Right forelimb (tissue), 1 donor: Measurements from ENCODE around the gene PHF12.

Experiments used
- DNase-seq: peaks from one replicate; pipeline ENCODE4 v3.0.0-alpha.2; 2018

The PHF12 gene

DNA sequence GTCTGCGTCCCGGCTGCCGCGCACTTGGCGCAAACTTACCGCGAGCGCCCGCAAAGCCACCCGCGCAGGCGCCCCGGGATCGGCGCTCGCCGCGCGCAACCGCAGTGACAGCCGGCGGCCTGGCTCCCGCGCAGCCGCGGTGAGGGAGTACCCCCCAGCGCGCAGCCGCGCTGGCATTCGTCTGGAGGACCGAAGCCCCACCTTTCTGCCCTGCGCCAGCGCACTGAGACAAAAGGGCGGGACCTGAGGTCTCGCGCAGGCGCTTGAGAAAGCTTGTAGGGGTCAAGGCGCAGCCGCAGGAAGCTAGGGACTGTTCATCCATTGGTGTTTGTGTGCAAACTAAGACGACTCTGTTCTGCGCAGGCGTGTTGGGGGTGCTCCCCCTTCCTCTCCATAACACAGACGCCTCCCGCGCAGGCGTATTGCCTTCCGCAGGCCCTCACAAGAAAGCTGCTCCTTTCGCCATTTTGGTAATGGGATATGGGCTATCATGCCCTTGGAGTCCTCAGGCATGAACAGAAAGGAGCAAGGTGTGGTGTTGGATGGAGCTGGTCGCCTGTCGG lies at the start of gene PHF12:
Gene PHF12, minus strand, starts transcription at position 91 of the 563 bp plus-strand sequence. CDS start 558 bp downstream, outside the sequence.
- DNase-seq = peak; percentile 98

DNA sequence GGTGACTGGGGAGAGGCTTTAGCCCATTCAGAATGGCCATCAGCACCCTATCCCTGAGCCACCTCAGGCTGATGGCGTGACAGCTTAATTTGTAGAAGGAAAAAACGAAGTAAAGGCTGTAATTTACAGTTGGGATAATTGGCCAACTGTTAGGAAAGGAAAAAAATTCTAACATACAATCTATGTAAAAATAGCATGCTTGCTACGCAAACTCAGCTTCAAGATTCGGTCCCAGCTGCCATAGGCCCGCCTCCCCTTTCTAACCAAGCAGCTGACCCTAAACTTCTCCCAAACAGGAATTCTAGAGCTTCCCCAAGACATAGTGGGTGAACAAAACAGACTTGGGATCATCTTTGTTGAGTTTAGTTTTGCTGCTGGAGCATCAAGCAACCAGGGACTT lies 49.7 kb upstream of the PHF12 start:
- DNase-seq = no peak

DNA sequence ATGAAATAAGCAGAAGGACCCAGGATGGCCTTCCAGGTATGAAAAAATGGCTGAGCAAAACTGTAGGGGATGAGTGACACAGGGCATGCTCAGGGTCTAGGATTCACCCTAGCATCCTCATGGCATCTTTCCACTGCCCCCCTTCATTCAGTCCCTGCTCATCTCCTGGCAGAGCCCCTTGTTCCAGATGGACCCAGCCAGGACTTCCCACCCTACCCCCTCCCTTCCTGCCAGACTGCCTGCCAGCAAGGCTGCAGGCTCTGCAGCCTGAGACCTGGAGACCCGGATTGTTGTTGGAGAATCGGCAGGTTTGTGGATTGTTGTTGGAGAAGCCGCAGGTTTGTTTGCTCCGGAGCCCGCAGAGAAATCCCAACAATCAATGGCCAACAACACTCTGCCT lies 47.9 kb upstream of the PHF12 start:
- no peak for DNase-seq

DNA sequence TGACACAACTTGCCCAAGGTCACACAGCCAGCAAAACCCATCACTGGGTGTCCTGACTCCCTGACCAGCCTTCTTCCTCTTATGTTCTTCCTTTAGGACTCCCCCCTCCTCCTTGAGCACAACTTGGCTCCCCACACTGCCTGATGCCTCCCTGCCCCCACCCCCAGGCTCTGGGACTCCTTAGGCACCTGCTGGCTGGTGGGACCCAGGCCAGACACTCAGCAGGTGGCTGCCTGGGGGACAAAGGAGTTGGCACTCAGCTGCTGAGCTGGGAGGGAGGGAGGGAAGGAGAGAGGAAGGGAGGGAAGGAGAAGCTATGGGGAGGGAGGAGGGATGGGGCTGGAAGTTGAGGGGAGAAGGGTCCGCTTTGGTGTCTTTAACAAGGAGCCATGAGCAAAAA lies 46.5 kb upstream of the PHF12 start:
- DNase-seq = no peak

DNA sequence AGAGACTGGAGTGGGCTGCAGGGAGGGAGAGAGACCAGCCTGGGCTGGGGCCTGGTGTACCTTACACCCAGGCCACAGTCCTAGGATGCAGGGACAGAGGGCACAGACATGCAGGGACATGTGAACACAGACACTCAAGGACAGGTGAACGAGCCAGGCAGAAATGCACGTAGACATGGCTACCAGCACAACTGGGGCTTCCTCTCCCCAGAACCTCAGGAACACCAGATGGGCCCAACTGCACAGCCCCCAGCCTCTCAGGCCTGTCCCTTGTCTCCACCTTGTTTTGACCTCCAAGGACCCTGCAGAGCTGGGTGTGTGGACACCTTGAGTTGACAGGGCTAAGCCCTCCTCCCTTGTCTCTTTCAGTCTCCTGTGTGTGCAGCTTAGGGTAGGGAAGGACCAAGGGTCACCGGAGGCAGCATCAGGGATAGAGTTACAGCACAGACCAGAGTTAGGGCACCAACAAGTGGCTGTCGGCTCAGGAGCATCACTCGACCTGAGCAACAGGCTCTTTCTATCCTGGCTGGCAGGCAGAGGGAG lies 45.3 kb upstream of the PHF12 start:
- no peak for DNase-seq

DNA sequence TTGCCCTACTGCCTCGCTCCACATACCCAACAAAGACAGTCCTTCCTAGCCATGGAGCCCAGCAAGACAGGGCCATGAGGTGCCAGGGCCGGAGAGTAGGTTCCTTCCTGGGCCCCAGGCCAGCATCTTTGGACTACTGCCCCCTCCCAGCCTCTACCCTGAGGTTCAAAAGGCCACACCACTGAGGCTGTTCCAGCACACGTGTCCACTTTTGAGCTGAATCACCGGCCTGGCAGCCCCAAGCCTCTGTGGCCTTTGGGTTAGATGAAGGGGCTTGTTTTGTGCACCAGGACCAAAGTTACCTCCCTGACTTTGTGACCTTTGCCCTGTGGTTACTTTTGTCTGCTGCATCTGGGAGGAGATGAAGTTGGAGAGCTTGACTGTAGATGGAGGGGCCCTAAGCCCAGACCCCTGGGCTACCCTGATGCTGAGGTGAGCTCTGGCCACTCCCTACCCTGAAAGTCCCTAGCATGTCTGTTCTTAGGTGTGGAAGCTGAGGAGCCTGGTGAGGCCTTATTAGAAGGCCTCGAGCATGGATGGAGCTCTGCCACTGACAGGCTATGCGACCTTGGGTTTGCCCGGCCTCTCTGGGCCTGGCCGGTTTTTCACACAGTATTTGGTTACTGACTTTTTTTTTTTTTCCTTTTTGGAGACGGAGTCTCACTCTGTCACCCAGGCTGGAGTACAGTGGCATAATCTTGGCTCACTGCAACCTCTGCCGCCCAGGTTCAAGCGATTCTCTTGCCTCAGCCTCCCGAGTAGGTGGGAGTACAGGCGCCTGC lies 42.5 kb upstream of the PHF12 start:
- DNase-seq = no peak

DNA sequence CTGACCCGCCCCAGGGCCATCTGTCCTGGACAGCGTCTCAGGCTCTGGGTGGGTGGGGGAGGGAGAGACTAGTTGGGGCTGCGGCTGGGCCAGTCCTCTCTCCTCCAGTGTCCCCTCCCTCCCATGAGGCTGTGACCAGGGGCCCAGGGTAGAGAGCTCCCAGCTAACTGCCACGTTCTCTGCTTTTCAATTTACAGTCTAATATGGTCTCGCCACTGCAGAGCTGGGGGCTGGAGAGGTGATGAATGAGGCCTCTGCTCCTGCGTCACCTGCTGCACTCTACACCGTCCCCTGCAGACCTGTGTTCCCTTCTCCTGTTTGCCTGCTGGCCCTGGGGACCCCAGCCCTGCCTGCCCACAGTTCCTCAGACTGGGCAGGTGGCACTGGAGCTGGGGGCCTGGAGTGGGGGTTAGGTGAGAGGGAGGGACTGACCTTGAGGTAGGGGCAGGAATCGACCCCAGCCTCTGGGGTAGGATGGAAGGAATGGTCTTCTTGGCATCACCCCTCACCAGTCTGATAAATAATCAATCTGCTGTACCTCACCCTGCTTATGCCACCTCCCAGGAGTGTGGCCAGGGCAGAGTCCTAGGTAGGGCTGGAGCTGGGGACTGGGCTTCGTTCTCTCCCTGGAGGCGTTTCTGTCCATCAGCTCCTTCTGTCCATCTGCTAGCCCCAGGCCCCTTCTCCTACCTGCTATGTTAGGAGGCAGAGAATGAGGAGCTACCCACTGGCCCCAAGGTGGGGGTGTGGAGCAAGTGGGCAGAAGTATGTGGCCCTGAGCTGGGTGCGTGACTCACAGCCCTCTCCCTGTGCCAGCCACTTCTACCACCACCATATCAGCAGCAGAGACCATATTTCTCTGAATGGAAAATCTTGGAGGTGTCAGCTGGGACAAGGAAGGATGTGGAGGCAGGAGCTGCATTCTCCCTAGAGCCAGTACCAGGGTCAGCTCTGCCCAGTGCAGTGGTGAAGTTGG lies 41.6 kb upstream of the PHF12 start:
- DNase-seq = no peak

DNA sequence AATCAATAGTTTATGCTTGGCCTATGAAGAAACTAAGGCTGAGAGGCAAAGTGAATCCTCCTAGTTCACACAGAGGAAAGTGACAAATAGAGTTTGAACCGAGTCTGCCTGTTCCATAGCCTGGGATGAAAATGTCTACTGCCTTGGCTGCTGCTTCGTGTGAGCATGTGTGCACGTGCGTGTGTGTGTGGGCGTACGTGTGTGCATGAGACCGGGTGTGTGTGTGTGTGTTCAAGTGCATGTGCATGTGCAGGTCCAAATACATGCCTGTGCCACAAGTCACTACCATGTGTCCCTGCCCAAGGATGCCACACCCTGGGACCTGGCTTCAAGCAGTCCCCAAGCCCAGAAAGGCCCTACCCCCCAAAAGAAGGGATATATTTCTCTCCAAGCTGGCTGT lies 40.9 kb upstream of the PHF12 start:
- no peak for DNase-seq

DNA sequence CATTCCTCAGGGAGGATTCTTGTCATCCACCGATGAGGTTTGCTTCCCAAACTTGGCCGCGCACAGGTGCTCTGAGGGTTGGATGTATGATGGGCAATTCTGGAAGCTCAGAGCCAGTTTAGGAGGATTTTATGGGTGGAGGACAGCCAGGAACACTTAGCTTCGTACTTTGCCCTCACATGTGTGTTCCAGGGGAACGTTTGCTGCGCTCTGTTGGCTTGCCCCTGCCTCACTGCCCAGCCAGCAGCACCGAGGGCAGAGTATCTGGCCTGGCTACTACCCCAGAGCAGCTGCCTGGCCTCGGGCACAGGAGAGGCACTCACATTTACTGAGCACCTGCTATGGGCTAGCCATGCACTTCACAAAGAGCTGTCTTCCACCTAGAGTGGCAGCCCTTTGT lies 40.5 kb upstream of the PHF12 start:
- DNase-seq = no peak

DNA sequence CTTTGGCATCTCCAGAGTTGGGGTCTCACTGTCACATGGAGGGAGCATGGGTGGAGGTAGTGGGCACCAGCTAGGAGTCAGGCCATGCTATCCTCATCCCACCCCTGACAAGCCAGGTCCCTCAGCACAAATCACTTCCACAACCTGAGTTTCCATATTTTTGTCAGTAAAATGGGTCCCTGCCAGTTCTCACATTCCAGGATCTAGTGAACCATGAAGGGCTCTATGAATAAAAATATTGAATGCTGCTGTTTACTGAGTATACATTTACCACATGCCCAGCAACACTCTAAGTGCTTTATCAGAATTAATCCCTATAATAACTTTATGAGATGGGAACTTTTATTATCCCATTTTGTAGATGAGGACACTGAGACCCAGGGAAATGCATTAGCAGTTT lies 37.7 kb upstream of the PHF12 start:
- DNase-seq = no peak

DNA sequence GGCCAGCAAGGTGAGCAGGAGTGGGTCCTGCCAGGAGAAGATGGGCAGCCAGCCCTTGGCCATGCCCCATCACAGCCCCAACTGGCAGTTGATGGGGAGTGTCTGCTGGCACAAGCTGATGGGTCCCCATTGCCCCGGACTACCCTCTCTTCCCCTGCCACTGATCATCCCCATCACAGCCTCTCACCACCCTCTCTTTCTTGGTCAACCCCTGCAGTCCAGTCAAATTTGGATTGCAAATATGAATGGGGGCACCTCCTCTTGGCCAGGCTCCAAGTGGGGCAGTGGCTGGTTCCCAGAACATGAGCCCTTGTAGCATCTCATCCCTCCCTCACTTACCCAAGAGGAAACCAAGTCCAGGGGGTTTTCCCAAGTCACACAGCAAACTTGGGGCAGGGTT lies 37.2 kb upstream of the PHF12 start:
- DNase-seq = no peak

DNA sequence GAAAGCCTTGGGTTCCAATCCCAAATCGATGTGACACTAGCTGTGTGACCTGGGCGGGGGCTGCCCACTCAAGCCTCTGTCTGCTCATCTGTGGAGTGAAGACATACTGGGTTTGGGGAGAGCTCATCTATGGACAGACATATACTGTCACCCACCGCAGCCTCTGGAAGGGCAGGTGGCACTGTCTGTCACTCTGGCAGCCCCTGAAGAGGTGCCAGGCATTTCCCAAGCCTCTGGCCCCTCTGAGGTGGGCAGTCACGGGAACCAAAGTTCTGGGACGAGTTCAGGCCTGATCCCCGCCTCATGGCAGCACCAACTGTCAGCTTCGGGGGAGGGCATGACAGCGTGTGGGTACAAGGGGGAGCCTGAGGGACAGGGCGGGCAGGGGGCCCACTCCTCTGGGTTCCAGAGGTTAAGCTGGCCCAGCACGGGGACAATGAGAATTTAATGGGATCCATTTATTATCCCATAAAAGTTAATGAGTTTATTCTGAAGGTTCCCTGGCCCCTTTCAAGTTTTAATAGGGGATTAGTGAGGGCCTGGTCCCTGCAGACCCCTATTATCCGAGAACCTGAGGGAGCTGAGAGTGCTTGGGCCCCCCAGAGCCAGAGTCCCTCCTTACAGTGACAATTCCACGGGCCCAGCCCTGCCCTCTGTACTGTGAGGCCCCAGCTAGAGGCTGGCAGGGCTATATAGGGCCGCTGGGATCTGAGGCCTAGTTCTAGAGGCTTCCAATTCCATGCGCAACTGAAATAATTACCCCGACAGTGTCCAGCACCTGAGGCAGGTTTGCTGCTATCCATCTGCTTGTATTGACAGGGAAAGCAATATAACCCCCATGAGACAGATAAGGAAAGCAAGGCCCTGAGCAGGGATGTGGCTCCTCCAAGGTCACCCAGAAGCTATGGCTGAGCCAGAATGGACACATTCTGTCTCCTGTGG lies 35.7 kb upstream of the PHF12 start:
- DNase-seq = no peak

DNA sequence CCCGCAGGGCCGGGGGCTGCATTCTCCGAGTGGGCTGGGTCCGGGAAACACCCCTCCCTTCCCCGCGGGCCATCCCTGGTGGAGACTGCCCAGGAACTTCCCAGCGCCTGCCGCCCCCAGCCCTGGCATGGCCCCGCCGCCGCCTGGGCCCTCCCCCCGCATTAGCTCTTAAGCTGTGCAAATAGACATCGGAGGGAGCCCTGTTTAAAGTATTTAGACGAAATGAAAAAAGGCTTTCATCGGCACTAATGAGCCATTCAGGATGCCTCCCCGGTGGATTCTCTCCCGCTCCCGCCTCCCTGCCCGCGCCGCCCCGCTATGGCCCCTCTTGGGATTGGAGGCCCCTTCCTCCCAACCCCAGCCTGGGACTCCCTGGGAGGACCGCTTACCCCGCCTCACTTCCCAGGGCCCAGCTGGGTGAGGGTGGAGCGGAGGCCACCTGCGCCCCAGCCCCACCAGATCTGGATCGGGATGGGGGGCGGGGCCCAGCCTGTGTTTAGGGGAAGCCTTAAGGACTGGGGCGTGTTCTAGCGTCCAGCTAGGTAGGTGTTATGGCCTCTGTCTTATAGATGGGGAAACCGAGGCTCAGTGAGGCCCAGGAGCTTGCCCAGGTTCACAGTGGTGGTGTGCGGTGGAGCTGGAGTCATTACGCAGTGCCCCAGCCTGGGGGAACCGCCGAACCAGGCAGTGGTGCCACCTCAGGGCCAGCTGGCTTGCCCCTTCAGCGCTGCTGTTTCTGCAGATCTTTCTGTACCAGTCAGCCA lies 34.8 kb upstream of the PHF12 start:
- no peak for DNase-seq

DNA sequence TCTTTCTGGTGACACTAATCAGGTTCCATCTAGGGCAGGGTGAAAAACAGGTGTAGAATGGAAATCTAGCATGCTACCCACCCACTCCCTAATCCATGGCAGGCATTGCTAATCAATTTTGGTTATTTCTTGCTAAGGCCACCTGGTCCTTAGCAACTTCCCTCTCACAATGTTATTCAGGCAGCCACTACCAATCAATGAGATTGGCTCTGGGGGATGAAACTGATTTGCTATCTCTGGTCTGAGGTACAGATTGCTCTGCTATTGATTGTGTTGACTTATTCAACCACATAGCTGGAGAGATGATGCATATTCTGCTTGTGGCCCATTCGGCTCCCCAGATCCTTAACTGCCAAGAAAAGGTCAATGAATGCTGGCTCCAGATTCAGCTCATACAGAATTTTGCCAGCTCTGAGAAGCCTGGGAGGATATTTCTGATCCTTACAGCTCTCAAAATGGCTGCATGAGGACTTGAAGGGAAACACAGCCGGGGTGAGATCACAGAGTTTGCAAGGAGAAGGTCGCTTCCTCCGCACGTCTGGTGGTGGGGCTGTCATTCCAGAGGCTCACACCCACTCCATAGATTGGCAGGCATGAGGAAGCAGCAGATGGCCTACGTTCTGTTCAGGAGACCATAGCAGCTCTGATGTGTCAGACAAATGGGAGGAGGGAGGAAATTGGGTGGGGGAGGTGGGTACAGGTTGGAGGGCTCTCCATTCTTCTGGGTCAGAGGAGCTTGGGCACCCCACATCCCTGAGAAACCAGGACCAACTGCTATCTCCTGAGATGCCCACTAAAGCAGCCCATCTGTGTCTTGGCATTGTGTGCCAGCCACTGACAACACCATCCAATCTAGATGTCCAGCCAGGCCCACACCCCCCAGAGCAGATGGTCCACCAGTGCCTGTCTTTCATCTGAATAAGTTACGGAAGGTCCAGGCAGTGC lies 32.2 kb upstream of the PHF12 start:
- DNase-seq = no peak

DNA sequence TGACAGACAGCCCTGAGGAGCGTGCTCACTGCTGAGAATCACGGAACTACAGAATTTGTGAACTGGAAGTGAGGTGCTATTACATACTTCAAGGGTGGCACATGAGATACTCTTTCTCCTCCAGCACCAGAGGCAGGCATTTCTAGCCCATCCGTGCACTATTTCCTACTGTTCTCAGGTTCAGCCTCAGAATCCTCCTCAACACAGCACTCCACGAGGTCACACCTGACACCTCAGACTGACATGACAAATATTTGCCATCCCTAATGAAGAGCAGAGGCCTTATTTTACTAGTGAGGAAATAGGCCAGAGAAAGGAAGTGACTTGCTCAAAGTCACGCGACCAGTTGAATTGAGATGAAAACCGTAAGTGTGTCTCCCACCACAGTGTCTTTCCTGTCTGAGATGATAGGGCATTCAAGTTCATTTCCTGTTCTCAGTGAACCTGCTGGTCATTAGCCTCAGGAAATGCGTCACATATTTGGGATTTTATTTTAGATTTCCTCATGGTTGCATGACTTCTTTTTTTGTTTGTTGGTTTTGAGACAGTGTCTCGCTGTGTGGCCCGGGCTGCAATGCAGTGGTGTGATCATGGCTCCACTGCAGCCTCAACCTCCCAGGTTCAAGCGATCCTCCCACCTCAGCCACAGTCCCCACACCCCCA lies 30.9 kb upstream of the PHF12 start:
- DNase-seq = no peak

DNA sequence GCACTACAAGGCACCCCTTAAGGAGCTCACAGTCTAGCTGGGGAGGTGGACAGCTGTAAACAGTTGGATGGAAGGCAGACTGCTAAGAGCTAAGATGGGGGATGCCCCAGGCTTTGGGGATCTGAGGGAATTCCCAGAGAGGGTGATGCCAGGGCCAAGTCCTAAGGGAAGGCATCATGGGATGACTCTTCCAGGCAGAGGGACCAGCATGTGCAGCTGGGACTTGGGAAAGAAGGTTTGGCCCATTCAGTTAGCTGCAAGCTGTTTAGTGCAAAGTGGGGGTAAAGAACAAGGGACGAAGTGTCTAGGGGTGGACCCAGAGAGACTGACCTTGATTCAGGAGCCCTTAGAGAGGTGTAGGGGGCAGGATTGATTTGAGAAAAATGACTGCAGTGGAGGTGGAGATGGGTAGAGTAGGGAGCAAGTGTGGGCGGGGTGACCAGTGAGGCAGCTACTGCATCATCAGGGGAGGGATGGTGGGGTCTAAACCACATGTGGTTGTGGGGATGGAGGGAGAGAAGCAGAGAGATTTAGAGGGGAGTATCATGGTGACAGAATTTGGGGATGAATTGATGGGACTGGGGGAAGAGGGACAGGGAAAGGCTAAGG lies 27.1 kb upstream of the PHF12 start:
- no peak for DNase-seq

DNA sequence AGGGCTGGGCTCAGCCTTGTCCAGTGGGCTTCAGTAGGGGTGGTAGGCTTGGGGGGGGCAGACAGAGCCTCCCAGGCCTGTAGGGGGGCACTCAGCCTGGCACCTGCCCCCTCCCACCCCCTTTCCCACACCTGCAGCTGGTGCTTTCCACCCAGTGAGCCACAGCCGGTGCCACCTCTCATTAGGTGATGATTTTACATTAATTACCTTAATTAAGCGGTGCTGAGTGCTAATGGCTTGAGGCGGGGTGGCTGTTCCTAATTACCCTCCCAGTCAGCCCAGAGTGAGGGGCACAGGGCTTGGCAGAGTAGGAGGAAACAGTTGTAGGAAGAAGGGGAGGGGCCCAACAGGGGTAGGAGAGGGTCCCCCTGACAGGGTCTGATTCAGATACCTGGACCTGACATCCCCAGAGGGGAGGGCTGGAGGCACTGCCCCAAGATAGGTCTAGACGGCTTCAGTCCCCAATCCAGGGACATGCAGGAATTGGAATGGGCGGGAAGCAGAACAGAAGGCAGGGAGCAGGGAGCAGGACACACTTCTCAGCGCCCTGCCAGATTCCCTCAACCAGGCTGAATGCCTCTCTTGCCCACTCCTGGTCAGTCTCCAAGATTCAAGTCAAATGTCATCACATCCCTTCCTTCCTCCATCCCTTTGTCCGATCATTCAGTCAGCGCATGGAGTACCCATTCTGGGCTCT lies 26.5 kb upstream of the PHF12 start:
- DNase-seq = no peak

DNA sequence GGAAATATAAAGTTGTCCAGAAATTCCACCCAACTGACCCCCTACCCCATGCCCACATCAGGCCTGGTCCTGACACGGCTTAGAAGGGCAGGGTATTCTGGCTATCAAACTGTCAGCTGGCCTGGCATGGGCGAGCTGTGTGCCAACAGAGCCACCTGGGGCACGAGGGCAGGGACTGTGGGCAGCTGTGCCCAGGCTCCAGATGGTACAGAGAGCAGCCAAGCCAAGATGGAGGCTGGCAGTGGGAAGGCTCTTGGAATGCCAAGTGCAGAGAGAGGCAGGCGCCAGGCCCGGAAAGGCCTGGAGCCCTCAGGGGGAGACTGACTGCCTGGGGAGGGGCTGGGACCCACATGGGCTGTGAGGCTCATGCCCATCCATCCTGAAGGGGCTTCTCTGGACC lies 24.3 kb upstream of the PHF12 start:
- DNase-seq = no peak

DNA sequence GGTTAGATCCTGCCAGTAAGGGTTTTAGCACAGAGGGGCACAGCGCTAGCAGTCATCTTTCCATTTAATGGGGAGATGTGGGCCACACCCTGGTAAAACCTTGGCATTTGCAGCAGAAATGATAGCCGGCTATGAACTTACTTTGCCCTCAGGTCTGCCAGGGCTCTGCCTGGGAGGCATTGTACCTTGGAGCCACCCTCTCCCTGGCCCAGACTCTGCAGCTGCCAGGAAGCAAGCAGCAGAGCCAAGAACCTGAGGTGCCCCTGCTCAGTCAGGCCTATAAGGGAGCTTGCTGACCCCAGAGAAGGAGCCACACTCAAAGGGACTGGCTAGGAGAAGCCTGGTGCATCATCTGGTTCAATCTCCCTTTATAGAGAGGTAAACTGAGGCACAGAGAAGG lies 23.7 kb upstream of the PHF12 start:
- no peak for DNase-seq
